Mesenchymal stem cell (in vitro differentiated cells and primary cell): ENCODE measurements around the gene RHOB.

Experiments used
- DNase-seq: peaks from one replicate; pipeline ENCODE4 v3.0.0-alpha.2; 2013
- H2AFZ ChIP-seq: one replicate; pipeline ENCODE4 v1.6.1; 2013; ENCODE audit warnings: low read depth, mild to moderate bottlenecking, control low read depth, inconsistent platforms, low read length, moderate library complexity
- H2AK5ac ChIP-seq: 2 replicates; pipeline ENCODE4 v1.6.1; 2013; ENCODE audit warnings: low read length, moderate library complexity, mild to moderate bottlenecking, inconsistent platforms; ENCODE audit not compliant: severe bottlenecking
- H2BK120ac ChIP-seq: one replicate; pipeline ENCODE4 v1.6.1; 2013; ENCODE audit warnings: low read depth, mild to moderate bottlenecking, inconsistent platforms, low read length, moderate library complexity
- H2BK12ac ChIP-seq, 2 experiments: one replicate each; pipeline ENCODE4 v1.6.1; 2013; ENCODE audit warnings: inconsistent platforms in 2 of 2, low read length in 2 of 2, mild to moderate bottlenecking in 2 of 2, moderate library complexity in 2 of 2, control low read depth in 1 of 2
- H2BK15ac ChIP-seq: one replicate; pipeline ENCODE4 v1.6.1; 2013; ENCODE audit warnings: mild to moderate bottlenecking, low read depth, inconsistent platforms; ENCODE audit not compliant: poor library complexity, severe bottlenecking
- H2BK5ac ChIP-seq: 2 replicates; pipeline ENCODE4 v1.6.1; 2013; ENCODE audit warnings: low read depth, mild to moderate bottlenecking, low read length, control low read depth, inconsistent platforms; ENCODE audit not compliant: poor library complexity, severe bottlenecking
- H3K14ac ChIP-seq, 2 experiments: one replicate each; pipeline ENCODE4 v1.6.1; 2013; ENCODE audit warnings: inconsistent platforms in 2 of 2, low read length in 2 of 2, control low read depth in 1 of 2, mild to moderate bottlenecking in 1 of 2, moderate library complexity in 1 of 2
- H3K18ac ChIP-seq, 2 experiments: one replicate each; pipeline ENCODE4 v1.6.1; 2013; ENCODE audit warnings: inconsistent platforms in 2 of 2, low read length in 2 of 2, control low read depth in 1 of 2, low read depth in 1 of 2, mild to moderate bottlenecking in 1 of 2
- H3K23ac ChIP-seq, 2 experiments: one replicate each; pipeline ENCODE4 v1.6.1; 2013; ENCODE audit warnings: inconsistent platforms in 2 of 2, low read length in 2 of 2, mild to moderate bottlenecking in 2 of 2, moderate library complexity in 2 of 2, control low read depth in 1 of 2
- H3K27ac ChIP-seq: 2 replicates; pipeline ENCODE4 v1.5.1; 2013; ENCODE audit warnings: mild to moderate bottlenecking, moderate library complexity, low read length, control low read depth, inconsistent platforms; ENCODE audit not compliant: poor library complexity, severe bottlenecking
- H3K27me3 ChIP-seq, 2 experiments: 2 replicates each; pipeline versions ENCODE4 v1.6.1 to v1.7.0; 2013; ENCODE audit warnings: low read length in 2 of 2, mild to moderate bottlenecking in 2 of 2, moderate library complexity in 2 of 2, control low read depth in 1 of 2, inconsistent platforms in 1 of 2; ENCODE audit not compliant: control insufficient read depth in 1 of 2, insufficient read depth in 1 of 2
- H3K36me3 ChIP-seq, 2 experiments: 2 replicates each; pipeline versions ENCODE4 v1.6.1 to v1.7.0; 2013; ENCODE audit warnings: low read length in 2 of 2, control low read depth in 1 of 2, inconsistent platforms in 1 of 2, low read depth in 1 of 2, mild to moderate bottlenecking in 1 of 2; ENCODE audit not compliant: insufficient read depth in 2 of 2, control insufficient read depth in 1 of 2
- H3K4ac ChIP-seq, 2 experiments: one replicate each; pipeline ENCODE4 v1.6.1; 2013; ENCODE audit warnings: inconsistent platforms in 2 of 2, low read length in 2 of 2, mild to moderate bottlenecking in 2 of 2, moderate library complexity in 2 of 2, control low read depth in 1 of 2, low read depth in 1 of 2
- H3K4me1 ChIP-seq: 2 replicates; pipeline ENCODE4 v1.6.1; 2013; ENCODE audit warnings: low read depth, low read length, control low read depth; ENCODE audit not compliant: control insufficient read depth, insufficient read depth
- H3K4me2 ChIP-seq: 2 replicates; pipeline ENCODE4 v1.6.1; 2013; ENCODE audit warnings: low read length, mild to moderate bottlenecking, inconsistent platforms; ENCODE audit not compliant: poor library complexity, severe bottlenecking
- H3K4me3 ChIP-seq, 2 experiments: 2 replicates each; pipeline versions ENCODE4 v1.5.1 to v1.7.0; 2013; ENCODE audit warnings: low read length in 2 of 2, mild to moderate bottlenecking in 2 of 2, control low read depth in 1 of 2, low read depth in 1 of 2; ENCODE audit not compliant: insufficient read depth in 1 of 2
- H3K79me1 ChIP-seq: replicated peaks from 2 replicates; pipeline ENCODE4 v1.6.1; 2013; ENCODE audit warnings: mild to moderate bottlenecking, control low read depth, low read length, inconsistent platforms; ENCODE audit not compliant: poor library complexity, severe bottlenecking
- H3K9ac ChIP-seq: 2 replicates; pipeline ENCODE4 v1.7.0; 2013; ENCODE audit warnings: mild to moderate bottlenecking, low read length, moderate library complexity
- H3K9me3 ChIP-seq: 2 replicates; pipeline ENCODE4 v1.7.0; 2013; ENCODE audit warnings: mild to moderate bottlenecking, low read length; ENCODE audit not compliant: control insufficient read depth
- H4K8ac ChIP-seq: one replicate; pipeline ENCODE4 v1.6.1; 2013; ENCODE audit warnings: inconsistent platforms, mild to moderate bottlenecking, low read length, moderate library complexity
- H4K91ac ChIP-seq: one replicate; pipeline ENCODE4 v1.6.1; 2013; ENCODE audit warnings: mild to moderate bottlenecking, low read length, inconsistent platforms
- WGBS: methylation state at CpG from one replicate; pipeline ENCODE4 v1.1.7; 2013; ENCODE audit warnings: mixed read lengths; 5-methylcytosine and 5-hydroxymethylcytosine counted together

Gene RHOB

DNA sequence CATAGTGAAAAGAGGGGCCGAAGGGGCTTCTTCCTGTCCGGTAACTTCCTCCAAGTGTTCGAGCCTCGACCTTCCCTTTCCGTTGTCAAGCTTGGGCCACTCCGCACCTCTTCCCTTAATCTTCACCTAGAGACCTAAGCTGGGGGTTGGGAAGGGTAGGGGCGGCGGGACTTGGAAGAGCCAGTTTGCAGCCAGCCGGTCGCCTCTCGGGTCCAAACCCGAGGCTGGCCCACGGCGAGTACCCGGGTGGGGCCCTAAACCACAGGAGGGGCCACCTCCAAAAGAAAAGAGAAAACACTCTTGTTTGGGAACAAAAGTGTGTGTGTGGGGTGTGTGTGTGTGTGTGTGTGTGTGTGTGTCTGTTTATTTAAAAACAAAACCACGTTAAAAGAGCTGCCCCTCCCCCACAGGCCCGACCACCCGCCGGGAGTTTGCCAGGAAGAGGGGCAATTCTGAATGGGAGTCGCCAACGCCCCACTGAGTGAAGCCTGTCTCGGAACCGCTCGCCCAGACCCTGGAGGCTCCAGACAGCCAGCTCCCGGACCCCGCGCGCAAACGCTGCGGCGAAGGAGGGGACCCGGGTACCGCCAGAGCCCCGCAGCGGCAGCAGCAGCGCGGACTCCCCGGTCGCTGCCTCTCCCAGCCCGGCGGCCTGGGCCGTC lies 488 bp upstream of the RHOB start:
- Histone ChIP-seq H3K27ac (peak overlapping the region; percentile 80), H3K4me3 (peak overlapping the region; percentile 66 to 92), H3K18ac (peak overlapping the region; percentile 81 to 94), H3K79me1 (peaks cover 5% of the 10 kb centered on the region), H3K27me3 (no peaks in the 10 kb centered on the region), H4K91ac (peak overlapping the region; percentile 96), H3K14ac (no peak overlapping the region), H3K9ac (peak overlapping the region; percentile 96), H3K23ac (no peak overlapping the region), H2AFZ (no peak overlapping the region), H2BK15ac (peak overlapping the region; percentile 98), H3K4me2 (peak overlapping the region; percentile 79), H3K4ac (peak overlapping the region; percentile 83 to 92), H3K9me3 (no peaks in the 10 kb centered on the region), H2BK12ac (peak overlapping the region; percentile 54 to 84), H3K4me1 (peaks cover 20% of the 10 kb centered on the region), H2BK5ac (peak overlapping the region; percentile 91), H2AK5ac (peak overlapping the region; percentile 57), H4K8ac (peak overlapping the region; percentile 85), H3K36me3 (peaks cover 0 to 16% of the 10 kb centered on the region in 2 experiments), H2BK120ac (peak overlapping the region; percentile 95)
- DNase-seq: no peak
- WGBS: 2% methylated on average over 36 of the region's 42 CpGs

DNA sequence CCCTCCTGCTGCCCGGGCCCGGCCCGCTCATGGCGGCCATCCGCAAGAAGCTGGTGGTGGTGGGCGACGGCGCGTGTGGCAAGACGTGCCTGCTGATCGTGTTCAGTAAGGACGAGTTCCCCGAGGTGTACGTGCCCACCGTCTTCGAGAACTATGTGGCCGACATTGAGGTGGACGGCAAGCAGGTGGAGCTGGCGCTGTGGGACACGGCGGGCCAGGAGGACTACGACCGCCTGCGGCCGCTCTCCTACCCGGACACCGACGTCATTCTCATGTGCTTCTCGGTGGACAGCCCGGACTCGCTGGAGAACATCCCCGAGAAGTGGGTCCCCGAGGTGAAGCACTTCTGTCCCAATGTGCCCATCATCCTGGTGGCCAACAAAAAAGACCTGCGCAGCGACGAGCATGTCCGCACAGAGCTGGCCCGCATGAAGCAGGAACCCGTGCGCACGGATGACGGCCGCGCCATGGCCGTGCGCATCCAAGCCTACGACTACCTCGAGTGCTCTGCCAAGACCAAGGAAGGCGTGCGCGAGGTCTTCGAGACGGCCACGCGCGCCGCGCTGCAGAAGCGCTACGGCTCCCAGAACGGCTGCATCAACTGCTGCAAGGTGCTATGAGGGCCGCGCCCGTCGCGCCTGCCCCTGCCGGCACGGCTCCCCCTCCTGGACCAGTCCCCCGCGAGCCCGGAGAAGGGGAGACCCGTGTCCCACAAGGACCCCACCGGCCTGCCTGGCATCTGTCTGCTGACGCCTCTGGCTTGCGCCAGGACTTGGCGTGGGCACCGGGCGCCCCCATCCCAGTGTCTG lies 767 bp downstream of the RHOB start:
- peak overlapping the region; percentile 96 for H3K9ac ChIP-seq
- under 1% methylated on average over 75 of the region's 78 CpGs for WGBS
- H3K27ac ChIP-seq: peak overlapping the region; percentile 71

DNA sequence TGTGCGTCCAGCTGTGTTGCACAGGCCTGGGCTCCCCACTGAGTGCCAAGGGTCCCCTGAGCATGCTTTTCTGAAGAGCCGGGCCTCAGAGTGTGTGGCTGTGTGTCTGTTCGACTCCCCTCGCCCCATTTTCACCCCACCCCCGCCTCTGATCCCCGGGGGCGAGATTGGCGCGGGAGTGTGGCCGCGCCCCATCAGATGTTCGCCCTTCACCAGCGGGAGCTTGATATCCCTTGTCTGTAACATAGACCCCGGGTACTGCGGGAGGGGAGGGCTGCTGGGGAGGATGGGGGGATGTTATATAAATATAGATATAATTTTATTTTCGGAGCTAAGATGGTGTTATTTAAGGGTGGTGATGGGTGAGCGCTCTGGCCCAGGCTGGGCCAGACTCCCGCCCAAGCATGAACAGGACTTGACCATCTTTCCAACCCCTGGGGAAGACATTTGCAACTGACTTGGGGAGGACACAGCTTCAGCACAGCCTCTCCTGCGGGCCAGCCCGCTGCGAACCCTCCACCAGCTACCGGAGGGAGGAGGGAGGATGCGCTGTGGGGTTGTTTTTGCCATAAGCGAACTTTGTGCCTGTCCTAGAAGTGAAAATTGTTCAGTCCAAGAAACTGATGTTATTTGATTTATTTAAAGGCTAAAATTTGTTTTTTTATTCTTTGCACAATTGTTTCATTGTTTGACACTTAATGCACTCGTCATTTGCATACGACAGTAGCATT lies 1.5 kb downstream of the RHOB start:
- peak overlapping the region; percentile 86 to 97 for H3K18ac ChIP-seq
- H3K9ac ChIP-seq: peak overlapping the region; percentile 96
- H3K27ac ChIP-seq: peak overlapping the region; percentile 71
- H3K79me1 ChIP-seq: peaks cover 5% of the 10 kb centered on the region
- H3K4ac ChIP-seq: peak overlapping the region in 1 of 2 experiments; percentile 86
- H3K36me3 ChIP-seq: peaks cover 0 to 16% of the 10 kb centered on the region in 2 experiments
- H2BK5ac ChIP-seq: peak overlapping the region; percentile 35
- no peak overlapping the region for H4K91ac ChIP-seq
- H3K4me2 ChIP-seq: peak overlapping the region; percentile 38
- peak overlapping the region in 1 of 2 experiments; percentile 87 for H3K23ac ChIP-seq
- peak; percentile 26 for DNase-seq
- H3K9me3 ChIP-seq: no peaks in the 10 kb centered on the region
- H3K14ac ChIP-seq: peak overlapping the region; percentile 9 to 84
- H2BK12ac ChIP-seq: peak overlapping the region in 1 of 2 experiments; percentile 19
- WGBS: 7% methylated on average over 15 of the region's 26 CpGs
- H2BK15ac ChIP-seq: no peak overlapping the region
- H3K4me3 ChIP-seq: peak overlapping the region; percentile 90 to 92
- H3K27me3 ChIP-seq: no peaks in the 10 kb centered on the region
- peaks cover 16% of the 10 kb centered on the region for H3K4me1 ChIP-seq
- no peak overlapping the region for H2AK5ac ChIP-seq
- no peak overlapping the region for H2AFZ ChIP-seq
- H2BK120ac ChIP-seq: no peak overlapping the region
- H4K8ac ChIP-seq: no peak overlapping the region

More for the DNA sequence above, 767 bp downstream of the RHOB start:
- Histone ChIP-seq H3K79me1 (peaks cover 5% of the 10 kb centered on the region), H3K27me3 (no peaks in the 10 kb centered on the region), H2BK15ac (peak overlapping the region; percentile 94), H2BK5ac (peak overlapping the region; percentile 9), H3K14ac (peak overlapping the region; percentile 9 to 99), H3K4me3 (peak overlapping the region; percentile 90 to 92), H2BK12ac (peak overlapping the region; percentile 34 to 55), H2AFZ (no peak overlapping the region), H3K36me3 (peaks cover 0 to 16% of the 10 kb centered on the region in 2 experiments), H2AK5ac (no peak overlapping the region), H3K4me2 (peak overlapping the region; percentile 30), H3K18ac (peak overlapping the region; percentile 97 to 99), H3K4me1 (peaks cover 16% of the 10 kb centered on the region), H4K91ac (peak overlapping the region; percentile 85), H4K8ac (peak overlapping the region; percentile 89), H3K4ac (peak overlapping the region; percentile 86 to 91), H3K9me3 (no peaks in the 10 kb centered on the region), H2BK120ac (peak overlapping the region; percentile 85), H3K23ac (peak overlapping the region; percentile 62 to 84)
- peak; percentile 54 for DNase-seq
